Lower leg skin (tissue), 4 donors: ENCODE results near the gene ERG. TPM values are rescaled to one million over a fixed set of nuclear protein-coding genes. Genes with fewer than 3 reads are reported as not detected.
A peak's percentile ranks its signal among the peaks of the same experiment; 100 is the strongest.

Experiments
- DNase-seq, 2 donors: peaks; one replicate each; pipeline ENCODE4 v3.0.0-alpha.2; 2019; ENCODE audit warnings: low spot score in 2 of 2
- H3K4me3 ChIP-seq: fragments of 200-600 bp; sonication (generic); 2 replicates; pipeline ENCODE4 v1.5.1; 2017; ENCODE audit warnings: mild to moderate bottlenecking, low read depth; ENCODE audit not compliant: poor library complexity, severe bottlenecking
- CTCF ChIP-seq, 3 donors: fragments of 450-650 bp; IDR thresholded peaks; one replicate each; pipeline ENCODE4 v1.5.1; 2016; ENCODE audit warnings: antibody characterized with exemption in 3 of 3, mild to moderate bottlenecking in 3 of 3, moderate library complexity in 2 of 3
- POLR2A ChIP-seq, 2 donors: fragments of 450-650 bp; IDR thresholded peaks; one replicate each; pipeline ENCODE4 v1.6.1; 2016 to 2017; ENCODE audit warnings: antibody characterized with exemption in 2 of 2, mild to moderate bottlenecking in 1 of 2, moderate library complexity in 1 of 2
- WGBS, 2 donors: methylation state at CpG; one replicate each; pipeline ENCODE4 v1.1.5; 2018; 5-methylcytosine and 5-hydroxymethylcytosine counted together
- intact Hi-C: fragments of 100-400 bp; cut with DNase I; formaldehyde crosslinking; loops from one replicate; pipeline ENCODE4 v1.15.0; 2023; ENCODE audit warnings: low total_unique reads
- total RNA-seq, 4 donors: library from RNA; depleted of rRNA; stranded (reverse); fragments of >200 nt; gene quantifications; one replicate each; pipeline ENCODE4 v1.1.0, GENCODE V29; 2016

Gene ERG
- total RNA-seq, 4 donors from 2014 or later, result 3.5 to 12.5 (median 6.6) TPM

DNA sequence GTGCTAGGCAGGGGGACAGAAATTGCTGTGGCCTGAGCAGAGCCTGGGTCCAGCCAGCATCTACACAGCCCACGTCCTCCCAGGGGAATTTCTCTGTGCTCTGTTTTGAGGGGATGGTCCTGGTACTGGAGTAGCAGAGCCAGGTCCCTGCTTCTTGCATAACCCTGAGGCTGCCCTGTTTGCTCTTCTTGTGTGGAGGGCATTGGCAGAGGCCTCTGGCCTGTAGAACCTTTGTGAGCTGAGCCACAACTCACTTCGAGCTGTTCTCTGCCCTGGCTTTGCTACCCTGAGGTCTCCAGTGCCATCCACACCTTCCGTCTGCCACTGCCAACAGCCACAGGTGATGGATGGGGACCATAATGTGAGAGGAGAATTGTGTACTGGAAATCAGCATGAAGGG lies 139.6 kb downstream of the ERG start:
- no peak for TF ChIP-seq POLR2A (IDR thresholded peaks at IDR 0.05)
- no peak for TF ChIP-seq CTCF (IDR thresholded peaks at IDR 0.05)
- 83 to 88% methylated on average over 3 of the region's 3 CpGs for WGBS, 2 donors
- DNase-seq, result no peak
- intact Hi-C loops, result no loop called here
- no peak overlapping the region for H3K4me3 ChIP-seq

- no peak overlapping the region for H3K4me3 ChIP-seq
- WGBS, 2 donors, result 84 to 93% methylated on average over 1 of the region's 1 CpG
- intact Hi-C loops, result no loop called here
- no peak for TF ChIP-seq CTCF (IDR thresholded peaks at IDR 0.05)
- no peak for TF ChIP-seq POLR2A (IDR thresholded peaks at IDR 0.05)
- DNase-seq, result no peak
Observed at GRCh38 chr21:38358098-38358497, 140.2 kb downstream of the ERG start.

- 82 to 87% methylated on average over 14 of the region's 14 CpGs for WGBS, 2 donors
- no peak overlapping the region for H3K4me3 ChIP-seq
- DNase-seq, result no peak
- intact Hi-C loops, result no loop called here
- TF ChIP-seq POLR2A (IDR thresholded peaks at IDR 0.05) (no peak), CTCF (IDR thresholded peaks at IDR 0.05) (no peak)
Observed at GRCh38 chr21:38356883-38357625, 141.2 kb downstream of the ERG start.

GRCh38 chr21:38355992-38356781 lies 142.1 kb downstream of the ERG start:
- DNase-seq, result peak; percentile 62 to 97
- intact Hi-C loops, result no loop called here
- 7 to 9% methylated on average over 20 of the region's 20 CpGs for WGBS, 2 donors
- no peak for TF ChIP-seq POLR2A (IDR thresholded peaks at IDR 0.05)
- TF ChIP-seq CTCF (IDR thresholded peaks at IDR 0.05), result no peak
- no peak overlapping the region for H3K4me3 ChIP-seq

DNA sequence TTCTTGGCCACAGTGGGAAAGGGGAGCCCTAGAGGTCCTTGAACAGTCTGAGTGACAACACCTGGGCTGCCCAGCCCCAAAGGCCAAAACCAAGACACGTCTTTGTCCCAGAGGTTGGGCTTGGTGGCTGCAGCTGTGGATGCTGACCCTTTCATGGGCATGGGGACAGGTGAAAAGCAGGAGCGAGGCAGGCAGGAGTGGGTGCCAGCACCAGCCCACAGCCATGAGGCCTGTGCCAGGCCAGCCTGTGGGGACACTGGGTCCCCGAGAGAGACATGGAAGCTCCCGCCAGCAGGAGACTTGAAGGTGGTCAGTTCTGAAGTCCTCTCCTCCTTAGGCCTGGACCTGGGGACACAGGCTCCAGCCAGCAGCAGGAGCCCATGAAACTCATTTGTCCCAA lies 142.9 kb downstream of the ERG start:
- no peak for DNase-seq

More for the DNA sequence above, 142.9 kb downstream of the ERG start:
- TF ChIP-seq POLR2A (IDR thresholded peaks at IDR 0.05) (no peak), CTCF (IDR thresholded peaks at IDR 0.05) (no peak)
- intact Hi-C loops, result no loop called here
- WGBS, 2 donors, result 92 to 93% methylated on average over 4 of the region's 4 CpGs
- no peak overlapping the region for H3K4me3 ChIP-seq
